GM20000 (cell line): ENCODE data around the gene SREK1.

Experiments
- DNase-seq: peaks from one replicate; pipeline ENCODE4 v3.0.0; 2012; ENCODE audit warnings: low spot score
- TF ChIP-seq, protein P1 (sequence below): IDR thresholded peaks from 2 replicates; pipeline ENCODE4 v1.5.1; 2012; ENCODE audit warnings: mild to moderate bottlenecking, control low read depth; ENCODE audit errors: extremely low read depth, missing control alignments

The SREK1 gene

DNA sequence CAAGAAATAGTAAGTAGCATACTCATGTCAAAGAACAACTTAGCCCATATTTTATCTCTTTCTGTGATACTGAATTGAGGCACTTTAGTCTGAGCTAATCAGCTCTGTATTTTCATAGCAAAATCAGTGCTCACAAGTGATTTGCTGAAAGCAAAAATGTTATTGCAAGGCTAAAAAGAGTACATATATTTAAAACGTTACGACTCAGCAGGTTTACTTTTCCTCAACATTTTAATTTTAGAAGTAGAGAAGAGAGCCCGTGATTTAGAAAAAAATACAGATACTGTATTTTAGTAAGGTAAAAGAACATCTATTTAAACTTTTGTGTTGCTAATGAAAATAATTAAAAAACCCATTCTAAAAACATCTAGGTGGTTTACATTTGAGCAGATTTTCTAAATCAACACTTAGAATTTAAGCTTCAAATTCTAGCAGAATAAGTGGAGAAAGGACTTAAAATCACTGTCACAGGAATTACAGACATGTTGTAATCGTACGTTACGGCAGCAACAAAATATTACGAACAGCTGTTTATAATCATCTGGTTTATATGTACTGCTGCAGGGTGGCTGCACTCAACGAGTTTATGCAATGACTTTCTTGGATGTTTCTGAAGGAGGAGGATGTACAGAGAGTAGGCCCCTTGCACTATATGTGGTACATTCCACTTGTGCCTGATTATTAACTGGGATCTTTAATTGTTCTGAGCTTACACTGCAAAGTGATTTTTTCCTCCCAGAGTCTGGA lies 20.1 kb downstream of the SREK1 start:
- DNase-seq: no peak

DNA sequence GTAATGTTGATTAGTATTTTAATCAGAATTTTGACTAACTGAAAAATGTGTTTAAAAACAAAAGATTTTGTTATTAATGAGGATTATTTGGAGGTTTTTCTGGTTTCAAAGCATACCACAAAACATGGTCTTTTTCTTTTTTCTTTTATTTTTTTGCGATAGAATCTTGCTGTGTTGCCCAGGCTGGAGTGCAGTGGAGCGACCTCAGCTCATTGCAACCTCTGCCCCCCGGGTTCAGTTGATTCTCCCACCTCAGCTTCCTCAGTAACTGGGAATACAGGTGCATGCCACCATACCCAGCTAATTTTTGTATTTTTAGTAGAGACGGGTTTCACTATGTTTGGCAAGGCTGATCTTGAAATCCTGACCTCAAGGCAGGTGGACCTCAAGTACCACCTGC lies 24.1 kb downstream of the SREK1 start:
- no peak for DNase-seq
- TF ChIP-seq, protein P1, sequence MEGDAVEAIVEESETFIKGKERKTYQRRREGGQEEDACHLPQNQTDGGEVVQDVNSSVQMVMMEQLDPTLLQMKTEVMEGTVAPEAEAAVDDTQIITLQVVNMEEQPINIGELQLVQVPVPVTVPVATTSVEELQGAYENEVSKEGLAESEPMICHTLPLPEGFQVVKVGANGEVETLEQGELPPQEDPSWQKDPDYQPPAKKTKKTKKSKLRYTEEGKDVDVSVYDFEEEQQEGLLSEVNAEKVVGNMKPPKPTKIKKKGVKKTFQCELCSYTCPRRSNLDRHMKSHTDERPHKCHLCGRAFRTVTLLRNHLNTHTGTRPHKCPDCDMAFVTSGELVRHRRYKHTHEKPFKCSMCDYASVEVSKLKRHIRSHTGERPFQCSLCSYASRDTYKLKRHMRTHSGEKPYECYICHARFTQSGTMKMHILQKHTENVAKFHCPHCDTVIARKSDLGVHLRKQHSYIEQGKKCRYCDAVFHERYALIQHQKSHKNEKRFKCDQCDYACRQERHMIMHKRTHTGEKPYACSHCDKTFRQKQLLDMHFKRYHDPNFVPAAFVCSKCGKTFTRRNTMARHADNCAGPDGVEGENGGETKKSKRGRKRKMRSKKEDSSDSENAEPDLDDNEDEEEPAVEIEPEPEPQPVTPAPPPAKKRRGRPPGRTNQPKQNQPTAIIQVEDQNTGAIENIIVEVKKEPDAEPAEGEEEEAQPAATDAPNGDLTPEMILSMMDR: no peak

More for the DNA sequence above, 20.1 kb downstream of the SREK1 start:
- TF ChIP-seq, protein P1: no peak

DNA sequence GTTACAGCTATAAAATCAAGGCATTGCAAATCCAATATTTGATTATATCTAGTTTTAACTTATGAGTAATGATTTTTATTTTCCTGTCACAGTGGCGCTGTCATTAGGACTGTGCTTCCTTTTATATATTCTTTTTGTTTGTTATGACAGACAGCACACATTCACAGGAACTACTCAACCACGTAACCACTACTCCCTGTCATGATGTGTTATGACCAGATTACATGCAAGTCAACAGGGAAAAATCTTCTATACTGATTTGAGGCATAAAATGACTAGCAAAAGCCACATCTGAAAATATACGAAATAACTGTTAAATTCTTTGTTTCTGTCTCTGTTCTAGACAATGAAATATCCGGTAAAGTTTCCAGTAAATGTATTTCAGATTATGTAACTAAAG lies 25.4 kb downstream of the SREK1 start:
- no peak for DNase-seq
- TF ChIP-seq, protein P1: no peak

DNA sequence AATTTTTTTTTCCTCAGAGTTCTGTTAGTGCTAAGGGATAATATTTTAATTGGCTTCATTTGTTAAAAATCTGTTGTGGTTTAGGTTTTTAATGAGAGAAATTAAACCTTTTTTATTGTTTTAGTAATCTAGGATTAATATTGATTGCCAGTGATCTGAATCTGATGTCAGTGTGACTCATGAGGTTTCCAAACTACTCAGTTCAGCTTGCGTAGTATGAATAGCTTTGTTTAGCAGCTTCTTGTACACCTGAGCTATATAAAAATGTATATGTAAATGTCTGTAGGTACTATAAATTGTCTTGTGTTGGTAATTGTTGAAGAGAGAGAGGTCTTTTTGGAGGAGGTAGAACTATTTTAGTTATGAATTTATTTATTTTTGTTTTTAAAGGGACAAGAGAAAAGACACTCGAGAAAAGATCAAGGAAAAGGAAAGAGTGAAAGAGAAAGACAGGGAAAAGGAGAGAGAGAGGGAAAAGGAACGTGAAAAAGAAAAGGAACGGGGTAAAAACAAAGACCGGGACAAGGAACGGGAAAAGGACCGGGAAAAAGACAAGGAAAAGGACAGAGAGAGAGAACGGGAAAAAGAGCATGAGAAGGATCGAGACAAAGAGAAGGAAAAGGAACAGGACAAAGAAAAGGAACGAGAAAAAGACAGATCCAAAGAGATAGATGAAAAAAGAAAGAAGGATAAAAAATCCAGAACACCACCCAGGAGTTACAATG lies 26.3 kb downstream of the SREK1 start:
- no peak for DNase-seq

GRCh38 chr5:66171349-66172344 lies 27.5 kb downstream of the SREK1 start:
- TF ChIP-seq, protein P1: peak; percentile 53
- DNase-seq: peak; percentile 22

More for the DNA sequence above, 26.3 kb downstream of the SREK1 start:
- TF ChIP-seq, protein P1: no peak

DNA sequence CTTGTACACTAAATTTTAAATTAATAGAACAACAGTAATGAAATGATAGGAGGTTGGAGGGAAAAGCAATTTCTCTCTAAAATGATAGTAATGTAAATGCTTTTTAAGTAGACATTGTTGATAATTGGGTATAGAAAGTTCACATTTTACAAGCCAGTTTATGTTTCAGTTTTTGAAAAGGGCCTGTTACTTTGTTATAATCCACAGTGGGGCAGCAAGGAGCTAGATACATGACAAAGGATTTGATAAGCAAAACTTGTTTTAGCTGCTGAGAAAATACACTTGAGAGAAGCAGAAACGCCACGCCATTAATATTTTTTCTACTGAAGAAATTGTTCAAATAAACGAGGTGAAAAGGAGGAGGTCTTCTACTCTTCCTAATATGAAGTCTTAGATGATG lies 30.2 kb downstream of the SREK1 start:
- TF ChIP-seq, protein P1: no peak
- no peak for DNase-seq
